Loucy (cell line): Measurements from ENCODE around the gene ADAMTS14.

Source experiments
- CTCF ChIP-seq: fragments of 200-600 bp; sonication (generic); conservative IDR thresholded peaks from 2 replicates; pipeline ENCODE4 v1.5.1; 2014; ENCODE audit warnings: mild to moderate bottlenecking, antibody characterized with exemption, low read length
- EZH2phosphoT487 ChIP-seq: fragments of 200-600 bp; IDR thresholded peaks from 2 replicates; pipeline ENCODE4 v1.6.1; 2018; ENCODE audit warnings: antibody characterized with exemption, mild to moderate bottlenecking, moderate library complexity, borderline replicate concordance

DNA sequence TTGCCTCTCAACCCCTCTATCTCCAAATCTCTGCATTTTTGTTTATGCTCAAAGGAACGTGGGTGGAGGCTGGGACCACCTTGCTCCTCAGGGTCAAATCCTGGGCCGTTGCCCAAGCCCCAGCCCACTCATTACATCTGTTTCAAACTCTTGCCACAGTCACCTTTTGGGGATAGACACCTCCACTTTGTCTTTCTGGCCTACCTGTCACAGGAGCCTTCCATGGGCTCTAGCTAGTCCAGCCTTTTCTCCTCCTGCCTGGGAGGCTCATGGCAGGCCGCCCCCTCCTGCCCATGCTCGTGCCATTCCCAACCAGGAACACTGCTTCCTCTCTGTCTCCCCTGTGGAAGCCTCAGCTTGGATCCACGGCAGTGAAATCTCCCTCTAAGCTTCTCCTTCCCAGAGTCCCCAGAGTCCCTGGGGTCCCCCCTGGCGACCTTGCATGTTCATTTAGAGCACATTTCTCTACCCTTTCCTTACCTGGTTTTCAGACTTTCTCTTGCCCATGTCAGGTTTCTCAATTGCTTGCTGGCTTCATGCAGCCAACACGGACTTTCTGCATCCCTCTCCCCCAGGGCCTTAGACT is 2.5 kb upstream of the ADAMTS14 start:
- no peak for TF ChIP-seq CTCF
- no peak for TF ChIP-seq EZH2phosphoT487
